ENCODE data around the gene UBXN2A. TPM values are rescaled to one million over a fixed set of nuclear protein-coding genes. Genes with fewer than 3 reads are reported as not detected.

Gene UBXN2A
- total and polyA plus RNA-seq, 10 of the 15 experiments (the other 5 are each of a cell fraction or from before 2014, with no cell fraction given), result 3.7 to 23.5 (median 14.6) TPM

DNA sequence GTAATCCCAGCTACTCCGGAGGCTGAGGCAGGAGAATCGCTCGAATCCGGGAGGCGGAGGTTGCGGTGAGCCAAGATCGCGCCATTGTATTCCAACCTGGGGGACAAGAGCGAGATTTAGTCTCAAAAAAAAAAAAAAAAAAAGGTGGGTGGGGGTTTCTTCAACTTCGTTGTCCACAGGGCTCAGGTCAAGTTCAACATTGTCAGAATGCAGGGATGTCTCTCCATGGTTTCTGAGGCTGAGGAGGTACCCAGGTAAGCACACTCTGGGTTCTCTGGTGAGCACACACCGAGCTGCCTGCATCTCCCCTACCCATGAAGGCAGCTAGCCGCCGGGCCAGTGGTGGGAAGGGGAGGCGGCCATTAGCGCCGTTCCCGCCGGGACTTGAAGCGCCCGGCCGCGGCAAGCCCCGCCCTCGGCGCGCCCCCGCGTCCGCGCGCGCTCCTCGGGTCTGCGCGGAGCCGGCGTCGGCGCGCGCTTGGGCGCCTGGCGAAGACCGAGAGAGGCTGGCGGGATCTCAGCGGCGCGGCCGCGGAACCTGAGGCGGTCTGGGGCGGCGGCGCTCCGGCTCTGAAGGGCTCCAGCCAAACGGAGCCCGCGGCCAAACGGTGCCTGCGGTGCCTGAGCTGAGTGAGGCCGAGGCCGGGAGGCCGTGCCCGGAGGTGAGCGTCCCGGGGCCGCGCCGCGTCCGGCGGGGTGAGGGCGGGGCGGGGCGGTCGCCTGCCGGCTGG lies at the start of gene UBXN2A (continued):
- no peak for TF ChIP-seq REST (IDR thresholded peaks at IDR 0.05; ENCODE audit: low read depth, low read length)
- no peak for TF ChIP-seq CEBPZ (IDR thresholded peaks at IDR 0.05; ENCODE audit: low read depth, low read length)
- peak; percentile 96 for TF ChIP-seq YY1 (IDR thresholded peaks at IDR 0.05; ENCODE audit: low read depth, low read length)
- no peak for TF ChIP-seq JUND (IDR thresholded peaks at IDR 0.05; ENCODE audit: low read depth, low read length)
- TF ChIP-seq, protein P1, sequence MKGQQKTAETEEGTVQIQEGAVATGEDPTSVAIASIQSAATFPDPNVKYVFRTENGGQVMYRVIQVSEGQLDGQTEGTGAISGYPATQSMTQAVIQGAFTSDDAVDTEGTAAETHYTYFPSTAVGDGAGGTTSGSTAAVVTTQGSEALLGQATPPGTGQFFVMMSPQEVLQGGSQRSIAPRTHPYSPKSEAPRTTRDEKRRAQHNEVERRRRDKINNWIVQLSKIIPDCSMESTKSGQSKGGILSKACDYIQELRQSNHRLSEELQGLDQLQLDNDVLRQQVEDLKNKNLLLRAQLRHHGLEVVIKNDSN (IDR thresholded peaks at IDR 0.05; ENCODE audit: borderline replicate concordance, extremely low read length, insufficient read depth, low read depth, low read length), result no peak
